Measurements from ENCODE around the gene CFHR4.
"Not testable (repeated sequence)": the region's sequence is repeated elsewhere in the genome, so short reads cannot be mapped to it uniquely, and the experiment has no call there.

GRCh38 chr1:196849613-196850492 is 38.0 kb upstream of the CFHR4 start:
- TF ChIP-seq CTCF, POLR2A (IDR thresholded peaks at IDR 0.05): not testable (repeated sequence)
